ENCODE measurements around the gene SBK2. TPM values are rescaled to one million over a fixed set of nuclear protein-coding genes. Genes with fewer than 3 reads are reported as not detected.
"Not testable (repeated sequence)": the region's sequence is repeated elsewhere in the genome, so short reads cannot be mapped to it uniquely, and the experiment has no call there.

The SBK2 gene
- total RNA-seq (not detected), total RNA-seq (0 to 0.20 (median 0) reads per million in 172 experiments)
- polyA plus RNA-seq (2013, experiment 1 of 2): not detected
- polyA plus RNA-seq (2013, experiment 2 of 2): 0.12 TPM

- no peak for TF ChIP-seq CTCF (IDR thresholded peaks at IDR 0.05)
- Histone ChIP-seq H3K4me3 (ENCODE audit: low read length) (no peak within 1 kb of the TSS), H3K9me3 (ENCODE audit: control insufficient read depth in 1 of 2, insufficient read depth in 1 of 2, low read length in 2 of 2) (no peaks in the 10 kb centered on the region), H3K36me3 (ENCODE audit: insufficient read depth, low read length) (no peaks in the 10 kb centered on the region), H3K27me3 (ENCODE audit: control insufficient read depth in 1 of 2, insufficient read depth in 2 of 2, low read length in 2 of 2) (no peaks in the 10 kb centered on the region), H3K4me1 (ENCODE audit: insufficient read depth, low read length) (no peaks in the 10 kb centered on the region), H3K27ac (ENCODE audit: low read depth in 1 of 2, low read length in 2 of 2) (no peak within 1 kb of the TSS)
- no peaks in the 10 kb centered on the region for H3K9me3 Mint-ChIP-seq
- ChIA-PET CTCF (no interaction called here), POLR2A (no interaction called here)
- H3K27me3 Mint-ChIP-seq: no peaks in the 10 kb centered on the region
- DNase-seq: no peak
- no peak within 1 kb of the TSS for H3K4me3 Mint-ChIP-seq
- H3K36me3 Mint-ChIP-seq (ENCODE audit: low read depth): no peaks in the 10 kb centered on the region
- no peak within 1 kb of the TSS for H3K27ac Mint-ChIP-seq
- no peak for ATAC-seq (ENCODE audit: poor library complexity)
- H3K4me1 Mint-ChIP-seq (ENCODE audit: low read depth): no peaks in the 10 kb centered on the region
- intact Hi-C loops (cut with DNase I, micrococcal nuclease): no loop called here
Observed at GRCh38 chr19:55536951-55537740, at the start of gene SBK2. TSS of gene SBK2 (minus strand) at chr19:55537133. CDS start at chr19:55536294, 839 bp downstream.

GRCh38 chr19:55585658-55586339 is 48.9 kb upstream of the SBK2 start:
- TF ChIP-seq CTCF (IDR thresholded peaks at IDR 0.05): no peak
- intact Hi-C loops (cut with DNase I, micrococcal nuclease): loop anchor here in 1 of 2 experiments (2.0 to 5.0 kb wide), 2 partner anchors 21 to 68 kb away; no protein-coding TSS in a partner anchor
- DNase-seq: peak in 12 of 14 experiments; percentile 11 to 77 (median 42)
- peaks cover 40% of the 10 kb centered on the region for H3K4me1 ChIP-seq (ENCODE audit: insufficient read depth, low read length)
- H3K9me3 ChIP-seq (ENCODE audit: control insufficient read depth in 1 of 2, insufficient read depth in 1 of 2, low read length in 2 of 2): no peaks in the 10 kb centered on the region
- H3K27ac ChIP-seq (ENCODE audit: low read depth in 1 of 2, low read length in 2 of 2): peak overlapping the region in 1 of 2 donors; percentile 6
- H3K27me3 ChIP-seq (ENCODE audit: control insufficient read depth in 1 of 2, insufficient read depth in 2 of 2, low read length in 2 of 2): no peaks in the 10 kb centered on the region
- Mint-ChIP-seq H3K4me3 (peak overlapping the region; percentile 90), H3K36me3 (ENCODE audit: low read depth) (no peaks in the 10 kb centered on the region), H3K4me1 (ENCODE audit: low read depth) (peaks cover 53% of the 10 kb centered on the region), H3K9me3 (no peaks in the 10 kb centered on the region), H3K27ac (peak overlapping the region; percentile 7), H3K27me3 (no peaks in the 10 kb centered on the region)
- ChIA-PET POLR2A (interaction anchor here (1.0 to 3.2 kb wide), 4 partner anchors 13 to 69 kb away, joined by 4 to 23 read pairs (median 6); partner anchors contain the start of genes FIZ1, U2AF2, ZNF524 and ZNF784), CTCF (interaction anchor here (3.1 kb wide), 1 partner anchor 20 kb away, joined by 12 read pairs; the partner anchor contains the start of gene ZNF865)
- H3K4me3 ChIP-seq (ENCODE audit: low read length): peak overlapping the region; percentile 45
- peak; percentile 39 for ATAC-seq (ENCODE audit: poor library complexity)
- H3K36me3 ChIP-seq (ENCODE audit: insufficient read depth, low read length): no peaks in the 10 kb centered on the region

GRCh38 chr19:55584871-55585270 is 47.9 kb upstream of the SBK2 start:
- ChIA-PET CTCF (interaction anchor here (0.5 kb wide), 1 partner anchor 1118 kb away, joined by 3 read pairs; no protein-coding TSS in a partner anchor), POLR2A (interaction anchor here (1.8 to 3.2 kb wide), 2 partner anchors 14 to 22 kb away, joined by 4 to 23 read pairs; partner anchors contain the start of genes FIZ1 and ZNF524)
- Mint-ChIP-seq H3K36me3 (ENCODE audit: low read depth) (peaks cover 5% of the 10 kb centered on the region), H3K4me3 (peak overlapping the region; percentile 0), H3K4me1 (ENCODE audit: low read depth) (peaks cover 58% of the 10 kb centered on the region), H3K27ac (peak overlapping the region; percentile 7), H3K27me3 (no peaks in the 10 kb centered on the region), H3K9me3 (no peaks in the 10 kb centered on the region)
- Histone ChIP-seq H3K4me1 (ENCODE audit: insufficient read depth, low read length) (peaks cover 48% of the 10 kb centered on the region), H3K27me3 (ENCODE audit: control insufficient read depth in 1 of 2, insufficient read depth in 2 of 2, low read length in 2 of 2) (no peaks in the 10 kb centered on the region), H3K9me3 (ENCODE audit: control insufficient read depth in 1 of 2, insufficient read depth in 1 of 2, low read length in 2 of 2) (no peaks in the 10 kb centered on the region), H3K27ac (ENCODE audit: low read depth in 1 of 2, low read length in 2 of 2) (no peak overlapping the region), H3K4me3 (ENCODE audit: low read length) (no peak overlapping the region), H3K36me3 (ENCODE audit: insufficient read depth, low read length) (no peaks in the 10 kb centered on the region)
- no peak for TF ChIP-seq CTCF (IDR thresholded peaks at IDR 0.05)
- DNase-seq (no peak), ATAC-seq (ENCODE audit: poor library complexity) (no peak)
- intact Hi-C loops (cut with DNase I, micrococcal nuclease): loop anchor here in 1 of 2 experiments (5.0 kb wide), 1 partner anchor 68 kb away; no protein-coding TSS in a partner anchor

- peaks cover 57% of the 10 kb centered on the region for H3K4me1 Mint-ChIP-seq (ENCODE audit: low read depth)
- intact Hi-C loops (cut with DNase I, micrococcal nuclease): loop anchor here in 1 of 2 experiments (1.0 kb wide), 1 partner anchor 52 kb away; no protein-coding TSS in a partner anchor
- DNase-seq; H3K27ac ChIP-seq (ENCODE audit: low read depth in 1 of 2, low read length in 2 of 2); H3K9me3 Mint-ChIP-seq; H3K4me3 Mint-ChIP-seq; H3K4me3 ChIP-seq (ENCODE audit: low read length); H3K9me3 ChIP-seq (ENCODE audit: control insufficient read depth in 1 of 2, insufficient read depth in 1 of 2, low read length in 2 of 2); H3K27me3 Mint-ChIP-seq; H3K36me3 Mint-ChIP-seq (ENCODE audit: low read depth); H3K27me3 ChIP-seq (ENCODE audit: control insufficient read depth in 1 of 2, insufficient read depth in 2 of 2, low read length in 2 of 2); H3K36me3 ChIP-seq (ENCODE audit: insufficient read depth, low read length); ATAC-seq (ENCODE audit: poor library complexity): not testable (repeated sequence)
- ChIA-PET POLR2A (interaction anchor here (1.0 kb wide), 1 partner anchor 51 kb away, joined by 3 read pairs; no protein-coding TSS in a partner anchor), CTCF (interaction anchor here (2.1 to 4.7 kb wide), 2 partner anchors 22 to 48 kb away, joined by 8 to 19 read pairs; partner anchors contain the start of gene ZNF865)
- peak overlapping the region; percentile 21 for H3K27ac Mint-ChIP-seq
- H3K4me1 ChIP-seq (ENCODE audit: insufficient read depth, low read length): peaks cover 52% of the 10 kb centered on the region
Observed at GRCh38 chr19:55583897-55584296, 47.0 kb upstream of the SBK2 start.

All from CD4-positive, alpha-beta T cell (primary cell).